T-helper 2 cell treated with Interferon-gamma antibody and Interleukin-4, amounts not matched to agents 5 μg/mL and 100 μg/mL, for 36 hours (primary cell): Measurements from ENCODE around the gene GGT5.
"Not testable (repeated sequence)": the region's sequence is repeated elsewhere in the genome, so short reads cannot be mapped to it uniquely, and the experiment has no call there.

ENCODE experiments used
- DNase-seq: peaks from one replicate; pipeline ENCODE4 v3.0.0; 2021; ENCODE audit warnings: low spot score
- H3K27ac Mint-ChIP-seq: one replicate; pipeline ENCODE4 v1.8.0; 2021; ENCODE audit warnings: mild to moderate bottlenecking, mixed read lengths
- H3K27me3 Mint-ChIP-seq: one replicate; pipeline ENCODE4 v1.8.0; 2021; ENCODE audit warnings: low read depth, mixed read lengths
- H3K36me3 Mint-ChIP-seq: one replicate; pipeline ENCODE4 v1.8.0; 2021; ENCODE audit warnings: low read depth, mixed read lengths
- H3K4me1 Mint-ChIP-seq: one replicate; pipeline ENCODE4 v1.8.0; 2021; ENCODE audit warnings: low read depth, mixed read lengths
- H3K4me3 Mint-ChIP-seq: one replicate; pipeline ENCODE4 v1.8.0; 2022; ENCODE audit warnings: mild to moderate bottlenecking, moderate library complexity, mixed read lengths
- H3K9me3 Mint-ChIP-seq: one replicate; pipeline ENCODE4 v1.8.0; 2021; ENCODE audit warnings: mixed read lengths

The GGT5 gene

GRCh38 chr22:24273031-24273430 lies 28.1 kb upstream of the GGT5 start:
- H3K27ac Mint-ChIP-seq, H3K27me3 Mint-ChIP-seq, DNase-seq, H3K9me3 Mint-ChIP-seq: not testable (repeated sequence)
- Mint-ChIP-seq H3K4me3 (peak overlapping the region; percentile 79), H3K4me1 (peaks cover 16% of the 10 kb centered on the region), H3K36me3 (peaks cover 13% of the 10 kb centered on the region)

- Mint-ChIP-seq H3K4me1 (peaks cover 16% of the 10 kb centered on the region), H3K9me3 (no peaks in the 10 kb centered on the region), H3K27ac (peak overlapping the region; percentile 82), H3K36me3 (peaks cover 8% of the 10 kb centered on the region), H3K27me3 (peaks cover 3% of the 10 kb centered on the region), H3K4me3 (peak overlapping the region; percentile 79)
- no peak for DNase-seq
Measured at GRCh38 chr22:24271386-24271854, 26.5 kb upstream of the GGT5 start.

GRCh38 chr22:24270556-24271385 lies 25.9 kb upstream of the GGT5 start, which contains the start of gene SPECC1L:
Gene SPECC1L (plus strand): TSS chr22:24270831. CDS start chr22:24302232, 31,401 bp downstream.
- H3K9me3 Mint-ChIP-seq = no peaks in the 10 kb centered on the region
- peaks cover 5% of the 10 kb centered on the region for H3K36me3 Mint-ChIP-seq
- peak; percentile 93 for DNase-seq
- peak within 1 kb of the TSS; percentile 82 for H3K27ac Mint-ChIP-seq
- H3K4me1 Mint-ChIP-seq = peaks cover 16% of the 10 kb centered on the region
- peaks cover 3% of the 10 kb centered on the region for H3K27me3 Mint-ChIP-seq
- peak within 1 kb of the TSS; percentile 79 for H3K4me3 Mint-ChIP-seq

GRCh38 chr22:24266495-24266894 lies 21.6 kb upstream of the GGT5 start:
- not testable (repeated sequence) for H3K4me1 Mint-ChIP-seq, H3K4me3 Mint-ChIP-seq, DNase-seq, H3K9me3 Mint-ChIP-seq, H3K27ac Mint-ChIP-seq, H3K27me3 Mint-ChIP-seq, H3K36me3 Mint-ChIP-seq

- H3K36me3 Mint-ChIP-seq = no peaks in the 10 kb centered on the region
- H3K9me3 Mint-ChIP-seq = no peaks in the 10 kb centered on the region
- DNase-seq = no peak
- H3K27me3 Mint-ChIP-seq = peaks cover 3% of the 10 kb centered on the region
- H3K4me3 Mint-ChIP-seq = no peak overlapping the region
- H3K27ac Mint-ChIP-seq = no peak overlapping the region
- peaks cover 4% of the 10 kb centered on the region for H3K4me1 Mint-ChIP-seq
Measured at GRCh38 chr22:24265734-24266133, 20.9 kb upstream of the GGT5 start.

DNA sequence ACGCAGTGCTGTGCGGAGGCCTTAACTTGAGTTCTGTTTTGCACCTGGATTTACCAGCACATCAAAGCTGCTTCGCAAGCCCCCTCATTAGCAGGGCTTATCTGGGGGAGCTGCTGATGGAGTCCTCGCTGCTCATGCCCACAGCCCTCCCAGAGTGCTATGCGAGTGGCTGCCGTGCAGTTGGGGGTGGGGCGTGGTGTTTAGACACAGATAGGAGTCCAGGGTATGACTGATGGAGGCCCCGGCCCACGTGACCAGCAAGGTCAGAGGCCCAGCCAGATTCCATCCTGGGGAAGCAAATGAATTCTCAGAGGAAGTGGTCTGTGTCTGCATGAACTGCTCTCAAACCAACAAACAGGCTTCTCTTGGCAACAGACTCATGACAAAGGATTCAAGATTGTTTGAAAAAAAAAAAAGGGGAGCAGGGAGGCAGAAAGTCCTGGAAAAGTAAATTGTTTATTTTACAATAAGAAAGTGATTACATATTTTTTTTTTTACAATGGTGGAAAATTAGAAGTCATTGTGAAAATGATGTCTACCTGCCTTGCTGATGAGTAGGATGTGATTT lies 19.5 kb upstream of the GGT5 start:
- DNase-seq, H3K36me3 Mint-ChIP-seq, H3K9me3 Mint-ChIP-seq, H3K4me3 Mint-ChIP-seq, H3K27me3 Mint-ChIP-seq, H3K4me1 Mint-ChIP-seq: not testable (repeated sequence)
- H3K27ac Mint-ChIP-seq = peak overlapping the region; percentile 62

- DNase-seq, H3K4me1 Mint-ChIP-seq, H3K4me3 Mint-ChIP-seq, H3K36me3 Mint-ChIP-seq, H3K27me3 Mint-ChIP-seq, H3K9me3 Mint-ChIP-seq, H3K27ac Mint-ChIP-seq: not testable (repeated sequence)
Measured at GRCh38 chr22:24263479-24263878, 18.6 kb upstream of the GGT5 start.

DNA sequence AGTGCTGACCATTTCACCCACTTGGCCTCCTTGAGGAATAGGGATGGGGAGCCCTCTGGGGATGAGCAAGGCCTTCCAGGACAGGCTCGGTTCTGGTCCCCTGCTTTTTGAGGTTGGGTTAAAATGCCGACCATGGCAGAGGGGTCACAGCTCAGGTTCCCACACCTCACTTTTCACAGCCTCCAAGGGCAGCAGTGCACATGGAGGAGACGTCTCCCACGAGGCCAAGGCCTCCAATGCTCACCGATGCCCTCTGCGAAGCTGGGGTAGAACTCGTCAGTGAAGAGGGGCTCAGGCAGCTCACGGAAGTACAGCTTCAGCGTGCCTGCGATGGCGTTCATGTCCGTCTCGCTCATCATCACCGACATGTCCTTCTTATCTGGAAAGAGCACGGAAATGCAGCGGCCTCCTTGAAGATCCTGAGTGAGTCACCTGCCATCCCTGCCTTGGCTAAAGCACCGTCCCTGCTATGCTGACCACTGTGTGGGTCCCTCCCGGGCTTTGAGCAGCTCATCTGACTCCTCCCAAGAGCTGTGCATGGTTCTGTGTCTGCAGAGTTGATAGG lies 17.4 kb upstream of the GGT5 start:
- not testable (repeated sequence) for H3K27me3 Mint-ChIP-seq, H3K9me3 Mint-ChIP-seq, H3K27ac Mint-ChIP-seq, H3K4me3 Mint-ChIP-seq, H3K36me3 Mint-ChIP-seq, DNase-seq, H3K4me1 Mint-ChIP-seq

DNA sequence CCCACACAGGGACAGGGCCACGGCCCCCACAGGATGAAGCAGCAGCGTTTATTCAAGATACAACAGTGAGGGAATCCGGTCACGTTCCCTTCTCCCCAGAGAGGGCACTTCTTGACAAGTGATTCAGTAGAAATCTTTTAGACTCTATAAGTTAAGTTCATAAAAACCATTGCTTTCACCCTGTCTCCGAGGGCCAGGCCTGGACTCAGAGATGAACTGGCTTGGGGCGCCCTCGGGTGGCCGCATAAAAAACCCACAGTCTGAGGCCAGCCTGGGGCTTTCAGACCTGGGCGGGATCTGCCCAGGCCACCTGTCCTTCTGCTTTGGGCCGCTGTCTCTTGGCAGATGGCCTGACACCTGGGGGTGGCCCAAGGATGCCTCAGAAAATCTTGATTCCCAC lies 14.6 kb upstream of the GGT5 start:
- not testable (repeated sequence) for H3K9me3 Mint-ChIP-seq, H3K36me3 Mint-ChIP-seq, H3K4me1 Mint-ChIP-seq, H3K27me3 Mint-ChIP-seq, H3K27ac Mint-ChIP-seq, H3K4me3 Mint-ChIP-seq
- DNase-seq = peak; percentile 66

DNA sequence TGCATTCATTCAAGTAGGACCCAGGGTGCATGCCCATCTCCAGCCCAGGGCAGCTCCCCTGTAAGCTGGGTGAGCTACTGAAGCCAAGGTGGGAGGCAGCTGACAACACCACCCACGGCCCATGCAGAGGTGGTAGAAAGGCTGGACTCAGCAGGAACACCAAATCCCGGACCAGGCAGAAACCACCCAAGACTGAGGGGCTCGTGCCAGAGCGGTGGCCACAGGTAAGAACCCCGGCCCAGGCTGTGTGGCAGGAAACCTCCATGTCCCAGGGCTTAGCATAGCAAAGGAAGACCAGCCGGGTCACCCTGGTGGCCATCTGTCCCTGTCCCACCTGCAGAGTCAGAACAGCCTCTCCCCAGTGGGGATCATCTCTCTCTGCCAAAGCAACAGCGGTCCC lies 11.9 kb upstream of the GGT5 start:
- H3K4me3 Mint-ChIP-seq, H3K4me1 Mint-ChIP-seq, DNase-seq, H3K27me3 Mint-ChIP-seq, H3K27ac Mint-ChIP-seq, H3K36me3 Mint-ChIP-seq, H3K9me3 Mint-ChIP-seq: not testable (repeated sequence)

DNA sequence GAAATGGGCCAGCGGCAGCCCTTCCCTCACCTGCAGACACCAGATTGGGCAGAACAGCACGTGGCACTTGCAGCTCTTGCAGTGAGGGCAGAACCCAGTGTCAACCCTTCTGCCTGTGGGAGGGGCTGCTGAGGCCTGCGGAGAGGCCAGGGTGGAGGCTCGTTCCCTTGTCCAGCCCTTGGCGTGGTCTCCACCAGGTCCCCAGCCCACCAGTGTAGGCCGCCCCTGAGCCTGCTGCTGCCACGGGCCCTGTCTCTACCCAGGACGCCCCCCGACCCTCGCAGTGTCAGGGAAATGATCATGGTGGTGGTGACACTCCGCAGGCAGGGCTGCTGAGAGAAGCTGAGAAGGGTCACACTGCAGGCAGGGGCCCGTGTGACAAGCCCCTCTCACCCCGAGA lies 11.3 kb upstream of the GGT5 start:
- H3K27me3 Mint-ChIP-seq, DNase-seq, H3K36me3 Mint-ChIP-seq, H3K9me3 Mint-ChIP-seq, H3K4me1 Mint-ChIP-seq, H3K27ac Mint-ChIP-seq, H3K4me3 Mint-ChIP-seq: not testable (repeated sequence)

DNA sequence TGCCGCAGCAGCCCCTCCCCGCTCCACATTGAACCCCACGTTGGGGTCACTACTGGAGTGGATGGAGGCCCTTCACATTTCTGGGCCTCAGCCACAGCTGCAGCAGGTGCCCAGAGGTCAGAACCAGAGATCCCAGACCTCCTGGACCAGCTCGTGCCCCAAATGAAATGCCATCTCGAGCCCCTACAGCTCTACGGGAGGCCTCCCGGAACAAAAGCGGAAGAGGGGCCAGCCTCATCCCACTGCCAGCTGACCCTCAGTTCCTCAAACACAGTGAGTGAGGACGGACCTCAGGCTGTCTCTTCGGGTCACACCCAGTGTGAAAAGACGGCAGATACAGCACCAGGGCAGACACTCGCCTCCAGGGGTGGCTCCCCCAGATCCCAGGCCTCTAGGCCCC lies 8.2 kb upstream of the GGT5 start:
- not testable (repeated sequence) for DNase-seq, H3K4me3 Mint-ChIP-seq, H3K27me3 Mint-ChIP-seq, H3K27ac Mint-ChIP-seq, H3K9me3 Mint-ChIP-seq, H3K36me3 Mint-ChIP-seq, H3K4me1 Mint-ChIP-seq

GRCh38 chr22:24251286-24251685 lies 6.4 kb upstream of the GGT5 start:
- not testable (repeated sequence) for DNase-seq, H3K4me1 Mint-ChIP-seq, H3K36me3 Mint-ChIP-seq, H3K4me3 Mint-ChIP-seq, H3K9me3 Mint-ChIP-seq, H3K27ac Mint-ChIP-seq, H3K27me3 Mint-ChIP-seq

- H3K36me3 Mint-ChIP-seq, H3K4me3 Mint-ChIP-seq, H3K27ac Mint-ChIP-seq, H3K9me3 Mint-ChIP-seq, H3K27me3 Mint-ChIP-seq, DNase-seq, H3K4me1 Mint-ChIP-seq: not testable (repeated sequence)
Measured at GRCh38 chr22:24249413-24249812, 4.5 kb upstream of the GGT5 start.
